Esophagus muscularis mucosa (tissue), 4 donors: ENCODE data around the gene TTC33.

ENCODE experiments used
- CTCF ChIP-seq, 3 experiments: fragments of 200-600 bp in 2 of 3; fragments of 450-650 bp in 1 of 3; sonication (generic) in 2 of 3; IDR thresholded peaks; one replicate each; pipeline ENCODE4 v1.5.1; 2017 to 2019; ENCODE audit warnings: antibody characterized with exemption in 3 of 3, mild to moderate bottlenecking in 2 of 3, moderate library complexity in 1 of 3
- EP300 ChIP-seq: sonication (generic); formaldehyde crosslinking; IDR thresholded peaks from one replicate; pipeline ENCODE4 v1.6.1; 2017; ENCODE audit warnings: antibody characterized with exemption
- POLR2A ChIP-seq: fragments of 450-650 bp; IDR thresholded peaks from one replicate; pipeline ENCODE4 v1.6.1; 2017; ENCODE audit warnings: antibody characterized with exemption, moderate library complexity, mild to moderate bottlenecking, low read depth

- TF ChIP-seq CTCF (IDR thresholded peaks at IDR 0.05) (no peak), POLR2A (no peak), EP300 (no peak)
Measured at GRCh38 chr5:40672425-40672824, 83.3 kb downstream of the TTC33 start.
